ENCODE measurements around the gene DLGAP1.
"Not testable (repeated sequence)": the region's sequence is repeated elsewhere in the genome, so short reads cannot be mapped to it uniquely, and the experiment has no call there.

DLGAP1 gene

DNA sequence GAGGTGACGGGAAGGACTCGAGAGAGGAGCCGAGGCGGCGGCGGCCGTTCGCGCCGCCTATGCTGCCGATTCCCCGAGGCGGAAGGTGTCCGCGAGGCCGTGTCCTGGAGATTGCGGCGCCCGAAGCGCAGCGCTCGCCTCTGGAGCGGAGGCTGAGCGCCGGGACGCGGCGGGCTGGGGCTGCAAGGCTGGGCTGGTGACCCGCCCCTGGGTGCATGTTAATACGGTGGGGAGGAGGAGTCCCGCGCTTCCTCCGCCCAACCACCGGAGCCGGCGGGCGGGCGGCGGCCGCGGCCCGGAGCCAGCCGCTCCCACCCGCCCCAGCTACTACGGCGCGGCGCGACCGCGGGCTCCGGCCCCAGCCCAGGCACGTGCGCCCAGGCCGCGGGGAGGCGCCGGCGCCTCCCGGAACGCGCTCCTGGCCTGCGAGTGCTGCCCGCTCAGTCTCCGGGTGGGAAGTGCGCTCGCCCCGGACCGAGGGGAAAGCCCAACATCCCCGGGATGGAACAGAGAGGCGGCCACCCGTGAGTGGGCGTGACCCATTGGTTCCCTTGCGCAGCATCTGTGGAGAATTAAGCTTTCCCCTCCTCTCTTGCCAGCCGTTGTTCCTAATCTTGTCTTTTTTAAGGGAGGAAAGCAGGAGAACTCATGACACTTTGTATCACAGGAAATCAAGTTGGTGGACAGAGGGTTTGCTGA lies at the start of gene DLGAP1:
TSS of gene DLGAP1 (minus strand) at position 195 of the 699 bp plus-strand sequence.
- FAIRE-seq (no peak), DNase-seq (ENCODE audit: insufficient read length, low spot score) (no peak)

DNA sequence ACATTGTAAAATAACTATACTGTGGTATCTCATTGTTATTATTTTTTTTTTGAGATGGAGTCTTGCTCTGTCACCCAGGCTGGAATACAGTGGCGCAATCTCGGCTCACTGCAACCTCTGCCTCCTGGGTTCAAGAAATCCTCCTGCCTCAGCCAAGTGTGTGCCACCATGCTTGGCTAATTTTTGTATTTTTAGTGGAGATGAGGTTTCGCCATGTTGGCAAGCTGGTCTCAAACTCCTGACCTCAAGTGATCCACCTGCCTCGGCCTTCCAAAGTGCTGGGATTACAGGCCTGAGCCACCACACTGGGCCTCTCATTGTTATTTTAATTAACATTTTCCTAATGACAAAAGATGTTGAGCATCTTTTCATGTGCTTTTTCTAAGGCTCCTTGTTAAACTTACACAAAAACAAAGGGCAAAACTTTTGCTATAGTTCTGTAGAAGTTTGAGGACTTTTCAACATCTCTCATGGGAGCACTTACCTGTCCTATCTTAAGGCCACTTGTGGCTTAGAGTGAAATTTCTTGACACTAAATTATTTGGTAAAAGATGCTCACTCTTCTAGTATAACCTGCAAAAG lies 39.7 kb upstream of the DLGAP1 start:
- DNase-seq (ENCODE audit: insufficient read length, low spot score); FAIRE-seq: not testable (repeated sequence)

DNA sequence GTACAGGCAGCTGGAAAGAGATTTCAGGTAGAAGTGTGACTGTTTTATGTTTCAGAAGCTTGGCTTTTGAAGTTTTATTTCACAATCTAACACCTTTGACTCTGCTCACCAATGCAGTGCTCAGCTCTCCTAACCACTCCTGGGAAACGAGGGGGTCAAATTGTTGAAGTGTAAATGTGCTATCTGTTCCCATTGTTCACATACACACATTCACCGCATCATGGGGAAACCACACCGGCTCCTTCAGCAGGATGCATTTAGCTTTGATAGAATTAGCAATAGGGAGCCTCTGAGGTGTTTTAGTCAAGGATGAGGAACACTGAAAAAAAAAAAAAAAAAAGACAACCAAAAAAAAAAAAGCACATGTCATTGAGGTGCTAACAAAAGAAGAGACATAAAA lies 13.4 kb upstream of the DLGAP1 start:
- no peak for DNase-seq (ENCODE audit: insufficient read length, low spot score)
- FAIRE-seq, result no peak

DNA sequence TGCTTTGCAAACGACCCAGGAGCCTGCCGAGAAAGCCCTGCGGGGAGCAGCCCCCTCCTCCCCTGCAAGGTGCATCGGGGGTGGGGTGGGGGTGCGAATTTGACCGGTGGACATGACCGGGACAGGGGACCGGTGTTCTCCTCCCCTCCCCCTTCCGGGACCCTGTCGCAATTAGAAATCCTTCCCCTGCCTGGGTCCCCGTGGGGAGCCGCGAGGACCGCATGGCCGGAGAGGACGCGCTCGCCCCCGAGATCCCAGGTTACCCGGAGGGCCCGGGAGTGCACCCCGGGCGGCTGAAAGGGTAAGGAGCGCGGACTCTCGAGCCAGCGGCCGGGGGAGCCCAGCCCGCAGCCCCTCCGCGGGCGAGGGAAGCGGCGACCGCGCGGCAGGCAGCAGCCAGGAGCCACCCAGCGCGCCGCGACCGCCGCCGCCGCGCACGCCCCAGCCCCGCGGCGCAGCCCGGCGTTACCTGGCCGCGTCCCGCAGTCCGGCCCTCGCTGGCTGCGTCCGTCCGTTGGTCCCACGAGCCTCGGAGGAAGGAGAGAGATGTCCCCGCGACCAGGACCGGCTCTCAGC lies 482 bp downstream of the DLGAP1 start:
- no peak for DNase-seq (ENCODE audit: insufficient read length, low spot score)

DNA sequence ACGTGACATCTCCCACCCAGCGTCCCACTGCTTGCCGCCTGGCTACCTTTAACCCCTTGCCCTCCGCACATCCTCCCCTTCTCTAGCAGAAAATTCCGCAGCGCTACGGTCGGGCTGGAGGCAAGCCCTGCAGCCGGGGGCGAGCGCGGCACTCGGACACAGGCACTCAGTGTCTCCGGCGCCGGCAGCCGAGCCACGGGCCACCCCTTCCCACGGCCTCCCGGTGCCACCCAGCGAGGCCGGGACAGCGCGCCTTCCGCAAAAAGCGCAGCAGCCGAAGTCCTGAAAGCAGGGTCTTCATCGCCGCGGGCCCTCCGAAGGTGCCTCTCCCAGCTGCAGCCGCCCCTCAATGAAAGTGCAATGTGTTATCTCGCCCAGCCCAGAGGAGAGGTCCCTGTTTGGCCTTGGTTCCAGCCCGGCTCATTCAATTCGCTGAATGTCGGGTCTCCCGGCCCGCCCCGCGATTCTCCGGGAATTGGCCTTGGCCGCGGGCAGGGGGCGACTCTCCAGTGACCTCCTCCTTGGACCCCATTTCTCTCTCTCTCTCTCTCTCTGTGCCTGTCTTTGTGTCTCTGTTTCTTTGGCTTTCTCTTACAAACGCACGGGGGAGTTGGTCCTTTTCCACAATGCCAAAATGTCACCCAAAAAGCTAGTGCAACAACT lies 1.1 kb downstream of the DLGAP1 start:
- DNase-seq (ENCODE audit: insufficient read length, low spot score) (no peak), FAIRE-seq (no peak)

More for the DNA sequence above, 482 bp downstream of the DLGAP1 start:
- no peak for FAIRE-seq

DNA sequence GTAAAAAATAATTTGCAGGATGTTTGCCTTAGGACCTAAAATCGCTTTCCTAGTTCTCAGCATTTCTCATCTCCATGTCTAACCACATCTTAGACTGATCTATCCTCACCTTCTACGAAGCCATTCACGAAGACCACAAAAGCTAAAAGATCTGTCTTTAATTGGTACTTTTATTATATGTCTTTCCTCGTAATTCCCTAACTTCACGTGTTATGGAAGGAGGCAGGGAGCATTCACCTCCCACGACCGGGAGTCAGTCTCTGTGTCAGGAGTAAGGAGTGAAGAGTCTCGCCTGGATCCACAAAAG lies 1.6 kb downstream of the DLGAP1 start:
- no peak for FAIRE-seq
- DNase-seq (ENCODE audit: insufficient read length, low spot score), result no peak

DNA sequence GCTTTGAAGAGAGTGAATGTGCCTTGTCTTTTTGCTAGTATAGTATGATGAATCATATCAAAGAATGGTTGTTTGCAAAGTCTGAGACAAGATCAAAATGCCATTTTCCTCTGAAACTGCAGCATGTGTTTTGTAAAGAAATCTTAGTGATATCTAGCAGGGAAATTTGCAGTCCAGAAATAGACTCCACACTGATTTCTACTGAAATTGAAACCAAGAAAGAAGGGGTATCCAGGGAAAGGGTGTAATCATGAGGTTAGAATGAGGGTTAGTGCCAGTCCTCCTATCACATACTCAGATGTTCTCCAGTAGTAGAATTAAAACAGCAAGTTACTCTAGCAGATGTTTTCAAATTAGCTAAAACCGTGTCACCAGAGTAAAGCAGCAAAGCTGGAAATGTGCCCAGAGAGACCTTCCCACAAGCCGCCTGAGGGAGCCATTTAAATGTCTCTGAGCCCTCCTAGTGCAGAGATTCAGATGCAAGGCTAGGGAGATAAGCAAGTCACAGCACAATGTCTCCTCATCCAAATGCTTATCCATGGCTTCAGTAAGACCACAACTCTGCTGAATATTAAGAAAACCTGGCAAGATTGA lies 4.9 kb downstream of the DLGAP1 start:
- DNase-seq (ENCODE audit: insufficient read length, low spot score) (no peak), FAIRE-seq (no peak)

DNA sequence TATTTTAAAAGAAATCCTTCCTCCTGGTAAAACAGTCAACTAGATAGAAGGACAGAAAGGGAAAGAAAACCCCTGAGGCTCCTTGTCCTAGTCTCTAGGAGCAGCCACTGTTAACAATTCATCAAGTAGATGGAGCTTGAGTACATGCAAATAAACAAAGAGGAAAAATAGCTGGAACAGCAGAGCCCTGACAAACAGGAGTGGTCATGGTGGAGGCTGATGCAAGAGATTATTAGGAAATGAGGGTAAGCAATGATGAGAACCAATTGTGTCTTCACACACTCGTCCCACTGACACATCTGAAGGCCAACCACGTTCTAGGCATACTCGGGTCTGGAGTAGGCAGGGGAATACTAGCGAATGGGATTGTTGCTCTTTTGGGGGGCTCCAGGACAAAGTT lies 9.2 kb downstream of the DLGAP1 start:
- no peak for FAIRE-seq
- DNase-seq (ENCODE audit: insufficient read length, low spot score), result no peak

DNA sequence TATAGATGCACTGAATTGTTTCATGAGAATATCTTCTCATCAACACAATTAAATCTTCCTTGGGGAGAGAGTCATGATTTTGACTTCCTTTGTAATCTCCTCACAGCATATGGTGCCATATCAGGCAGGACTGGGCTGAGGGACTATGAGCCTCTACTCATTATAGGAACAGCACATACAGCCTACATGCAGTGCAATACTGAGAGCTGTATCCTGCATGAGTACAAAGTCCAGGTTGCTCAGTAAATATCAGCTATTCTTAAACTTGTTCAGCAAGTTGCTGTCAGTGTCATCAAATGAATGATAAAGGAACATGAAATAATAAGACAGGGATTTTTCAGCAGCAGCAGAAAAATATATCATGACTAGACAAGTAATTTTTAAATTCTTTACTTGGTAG lies 10.8 kb downstream of the DLGAP1 start:
- DNase-seq (ENCODE audit: insufficient read length, low spot score) (no peak), FAIRE-seq (no peak)

DNA sequence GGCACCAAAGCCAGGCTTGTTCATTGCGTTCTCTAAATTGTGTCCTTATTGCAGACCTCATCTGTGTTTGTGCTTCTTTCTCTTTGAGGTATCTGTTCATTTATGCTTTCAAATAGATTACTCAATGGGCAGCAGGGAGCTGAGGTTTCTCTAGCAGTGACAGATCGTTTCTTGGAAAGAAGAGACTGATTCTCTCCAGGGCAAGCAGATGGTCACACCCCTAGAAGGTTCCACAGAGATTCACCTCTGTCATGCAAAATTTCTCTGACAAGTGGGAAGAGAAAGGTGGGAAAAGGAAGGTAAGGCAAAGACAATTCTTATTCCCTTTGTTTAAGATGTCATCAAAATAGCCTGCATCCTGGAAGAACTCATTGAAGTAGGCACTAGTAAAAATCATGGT lies 14.0 kb downstream of the DLGAP1 start:
- DNase-seq (ENCODE audit: insufficient read length, low spot score) (no peak), FAIRE-seq (no peak)

DNA sequence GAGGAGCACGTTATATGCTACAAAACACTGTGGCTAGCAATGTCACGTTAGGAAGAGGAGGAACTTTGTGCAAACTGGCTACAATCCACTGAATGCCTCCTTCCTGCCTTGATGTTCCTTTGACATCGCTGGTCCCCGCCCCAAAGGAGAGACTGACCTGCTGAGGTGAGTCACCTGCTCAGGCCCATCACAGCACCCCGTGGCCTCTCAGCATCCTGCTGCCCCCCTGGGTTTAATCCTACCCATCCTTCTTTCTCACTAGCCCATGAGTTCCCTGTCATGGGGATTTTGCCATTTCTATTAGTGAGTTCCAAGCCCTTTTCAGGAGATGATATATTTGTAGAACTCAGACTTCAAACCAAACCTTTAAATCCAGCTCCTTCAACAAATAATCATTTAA lies 16.2 kb downstream of the DLGAP1 start:
- DNase-seq (ENCODE audit: insufficient read length, low spot score) (no peak), FAIRE-seq (no peak)

DNA sequence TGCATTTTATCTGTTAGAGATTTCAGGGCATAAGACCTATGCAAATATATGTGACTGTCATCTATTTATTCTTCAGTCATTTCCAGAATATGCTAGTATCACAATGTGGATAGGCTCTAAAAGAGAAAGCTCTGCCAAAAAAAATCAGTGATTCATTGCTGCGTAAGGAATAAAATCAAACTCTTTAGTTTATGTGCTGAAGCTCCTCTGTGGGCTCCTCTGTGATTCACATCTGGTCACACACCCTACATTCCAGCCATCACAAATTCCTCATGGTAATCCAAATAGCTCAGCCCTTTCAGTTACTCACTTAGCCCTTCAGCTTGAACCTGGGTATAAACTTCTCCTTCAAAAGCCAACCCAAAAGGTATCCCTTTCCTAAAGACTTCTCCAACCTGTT lies 21.4 kb downstream of the DLGAP1 start:
- DNase-seq (ENCODE audit: insufficient read length, low spot score), result no peak
- FAIRE-seq, result no peak

DNA sequence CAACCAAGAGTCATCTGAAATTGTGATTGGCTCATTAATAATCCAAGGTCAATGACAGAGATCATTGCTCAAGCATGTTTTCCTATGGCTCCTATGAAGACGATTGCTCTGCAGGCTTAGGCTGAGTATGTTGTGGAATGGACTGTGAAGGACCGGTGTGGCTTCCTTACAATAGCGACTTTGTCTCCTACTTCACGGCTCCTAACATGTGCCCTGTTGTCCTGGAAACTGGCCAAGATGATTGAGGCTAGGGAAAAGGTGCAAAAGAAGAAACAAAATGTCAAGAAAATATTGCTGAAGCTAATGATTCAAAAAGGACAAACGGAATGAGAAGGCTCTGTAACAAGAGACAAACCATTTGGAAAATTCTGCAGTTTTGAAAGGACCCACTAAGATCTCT lies 24.3 kb downstream of the DLGAP1 start:
- no peak for FAIRE-seq

DNA sequence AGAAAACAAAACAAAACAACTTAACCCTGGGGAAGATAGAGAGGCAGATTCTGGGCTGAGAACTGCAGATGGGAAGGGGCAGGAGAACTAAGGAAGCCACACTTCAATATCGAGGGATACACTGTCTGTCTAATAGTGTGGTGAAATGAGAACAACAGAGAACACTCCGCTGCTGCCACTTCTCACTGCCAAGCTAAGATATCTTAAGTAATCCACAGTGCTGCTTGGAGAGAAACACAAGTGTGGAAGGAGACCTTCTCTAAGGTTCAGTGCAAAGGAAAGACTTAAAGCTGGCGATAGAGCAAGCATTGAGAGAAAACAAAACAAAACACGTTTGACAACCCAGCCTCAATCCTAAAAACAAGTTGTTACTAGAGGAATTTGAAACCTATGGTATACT lies 37.4 kb downstream of the DLGAP1 start:
- no peak for FAIRE-seq
- DNase-seq (ENCODE audit: insufficient read length, low spot score), result no peak

More for the DNA sequence above, 24.3 kb downstream of the DLGAP1 start:
- no peak for DNase-seq (ENCODE audit: insufficient read length, low spot score)

DNA sequence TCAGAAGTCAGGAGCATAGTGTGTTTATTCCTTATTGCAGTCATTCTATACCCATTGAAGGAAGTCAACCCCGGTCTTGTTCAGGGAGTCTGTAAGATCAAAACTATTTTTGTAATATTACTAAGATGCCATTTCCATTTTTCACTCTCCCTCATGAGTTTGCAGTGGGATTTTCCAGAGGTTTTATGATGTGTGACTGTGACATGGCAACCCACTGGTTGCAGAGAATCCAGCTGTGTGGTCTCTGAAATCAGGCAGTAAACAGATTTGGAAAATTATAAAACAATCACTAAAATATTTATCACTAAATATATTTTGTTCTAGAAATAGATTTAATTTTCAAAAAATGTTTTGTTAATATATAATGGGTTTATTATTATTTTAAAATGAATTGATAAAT lies 38.1 kb downstream of the DLGAP1 start:
- no peak for FAIRE-seq

DNA sequence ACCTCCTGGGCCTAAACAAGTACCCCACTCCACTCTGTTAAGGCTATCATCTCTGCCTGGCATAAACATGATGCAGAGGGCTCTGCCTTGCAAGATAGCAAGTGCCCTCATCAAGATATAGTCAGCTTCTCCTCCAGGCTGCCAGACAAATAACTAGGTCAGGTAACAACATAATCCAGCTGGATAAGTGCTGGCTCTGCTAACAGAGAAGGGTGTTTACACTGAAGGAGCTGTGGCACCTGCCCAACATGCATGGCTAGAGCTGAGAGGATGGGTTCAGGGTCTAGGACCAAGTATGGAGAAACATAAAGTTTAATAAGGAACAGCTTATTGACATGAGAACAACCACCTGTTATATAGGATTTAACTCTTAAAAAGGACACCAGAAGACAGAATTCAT lies 42.8 kb downstream of the DLGAP1 start:
- DNase-seq (ENCODE audit: insufficient read length, low spot score) (no peak), FAIRE-seq (no peak)

More for the DNA sequence above, 38.1 kb downstream of the DLGAP1 start:
- DNase-seq (ENCODE audit: insufficient read length, low spot score), result no peak

DNA sequence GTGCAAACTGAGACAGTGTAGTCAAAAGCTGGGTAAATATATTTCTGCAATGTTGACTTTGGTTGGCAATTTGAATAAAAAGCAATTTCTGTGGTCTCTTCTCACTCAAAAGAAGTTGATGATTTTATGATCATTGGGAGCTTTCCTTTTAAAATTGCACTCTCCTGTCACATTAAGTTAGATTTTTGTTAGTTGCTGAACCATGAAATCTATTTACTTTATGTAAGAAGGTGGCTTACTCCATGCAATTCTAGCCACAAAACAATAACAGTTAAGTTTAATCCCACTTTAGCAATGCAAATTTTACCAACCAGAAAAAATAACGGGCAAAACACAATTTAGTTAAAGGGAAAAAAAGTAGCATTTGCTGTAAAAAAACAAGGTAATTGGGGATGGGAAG lies 48.3 kb downstream of the DLGAP1 start:
- no peak for FAIRE-seq

DNA sequence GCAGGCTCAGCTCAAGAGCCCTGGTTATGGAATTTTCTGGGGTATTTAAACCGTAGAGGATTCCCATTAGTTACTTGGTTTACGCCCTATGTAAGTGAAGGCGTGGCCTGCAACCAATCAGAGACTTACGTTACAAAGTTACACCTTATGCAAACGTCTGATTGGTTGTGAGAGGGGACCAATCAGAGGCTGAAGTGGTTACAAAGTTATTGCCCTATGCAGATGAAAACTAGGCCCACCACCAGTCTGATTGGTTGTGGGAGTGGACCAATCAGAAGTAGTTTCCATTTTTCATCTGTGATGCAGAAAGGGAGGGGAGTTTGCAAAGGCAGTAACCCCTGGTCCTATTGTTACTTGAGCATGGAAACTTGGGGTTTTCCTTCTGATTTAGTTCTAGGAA lies 49.1 kb downstream of the DLGAP1 start:
- DNase-seq (ENCODE audit: insufficient read length, low spot score) (no peak), FAIRE-seq (no peak)

More for the DNA sequence above, 48.3 kb downstream of the DLGAP1 start:
- no peak for DNase-seq (ENCODE audit: insufficient read length, low spot score)

DNA sequence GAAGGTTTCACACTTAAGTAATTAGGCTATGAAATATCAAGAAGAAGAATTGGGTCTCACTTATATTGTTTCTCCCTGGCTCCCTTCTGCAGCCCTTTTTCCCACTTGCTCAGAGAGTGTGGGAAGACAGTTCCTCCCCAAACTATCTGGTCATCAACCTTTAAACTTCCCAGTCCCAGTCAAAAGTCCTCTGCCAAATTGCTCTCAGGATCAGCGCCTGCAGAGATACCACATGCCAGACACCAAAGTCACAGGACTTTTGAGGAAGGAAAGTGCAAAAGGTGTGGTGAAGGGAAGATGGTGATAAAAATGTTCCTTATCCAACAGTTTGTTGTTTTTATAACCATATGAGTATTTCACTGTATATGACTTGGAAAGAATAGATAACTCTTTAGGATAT lies 51.3 kb downstream of the DLGAP1 start:
- no peak for DNase-seq (ENCODE audit: insufficient read length, low spot score)
- FAIRE-seq, result no peak

DNA sequence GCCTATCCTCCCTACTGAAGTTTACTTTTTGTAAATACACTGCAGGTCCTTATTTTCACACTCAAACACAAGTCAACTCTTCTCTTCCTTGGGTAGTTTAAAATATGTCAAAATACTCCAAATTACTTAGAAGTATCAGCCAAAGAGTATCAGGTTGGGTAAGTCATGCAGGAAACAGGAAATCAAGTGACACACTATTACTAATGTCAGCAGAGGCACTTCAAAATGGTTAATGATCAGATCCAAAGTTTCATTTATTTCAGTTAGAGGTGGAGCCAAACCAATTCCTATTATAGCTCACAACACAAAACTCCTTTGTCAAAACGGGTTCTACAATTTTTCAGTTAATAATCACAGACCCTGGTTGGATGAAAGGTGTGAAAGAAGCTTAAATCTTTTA lies 54.2 kb downstream of the DLGAP1 start:
- DNase-seq (ENCODE audit: insufficient read length, low spot score), result no peak
- no peak for FAIRE-seq

DNA sequence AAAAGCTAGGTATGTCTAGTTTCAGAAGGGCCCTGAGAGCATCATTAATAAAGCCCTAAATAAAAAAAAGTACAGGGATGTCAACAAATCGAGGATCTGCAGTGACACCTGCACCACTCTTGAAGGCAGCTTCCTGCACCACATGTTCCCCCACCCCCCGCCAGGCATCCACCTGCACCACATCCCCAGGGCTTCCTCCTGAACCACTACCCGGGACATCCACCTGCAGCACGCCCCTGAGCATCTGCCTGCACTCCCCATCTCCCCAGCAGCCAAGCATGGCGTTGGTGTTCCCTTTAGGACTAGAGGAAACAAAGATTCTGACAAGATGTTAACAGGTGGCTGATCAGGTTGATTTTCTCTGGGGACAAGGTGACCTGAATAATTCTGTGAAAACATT lies 55.2 kb downstream of the DLGAP1 start:
- DNase-seq (ENCODE audit: insufficient read length, low spot score) (no peak), FAIRE-seq (no peak)

DNA sequence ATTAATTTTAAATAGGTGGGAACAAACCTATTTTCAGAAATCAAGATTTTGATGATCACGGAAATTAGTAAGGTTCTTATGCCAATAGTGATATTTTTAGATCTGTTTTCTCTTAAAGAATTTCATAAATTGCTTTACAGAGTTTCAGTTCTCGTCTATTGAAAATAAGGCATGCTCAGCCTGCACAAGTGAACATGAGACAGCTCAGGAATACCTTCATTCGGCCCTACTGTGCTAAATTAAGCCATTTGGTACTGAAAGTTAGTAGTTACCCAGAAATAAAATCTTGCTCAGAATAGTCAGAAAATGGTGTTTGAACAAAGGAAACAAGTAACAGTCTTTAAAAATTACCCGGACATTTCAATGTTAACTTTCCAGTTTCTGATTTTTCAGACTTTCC lies 60.4 kb downstream of the DLGAP1 start:
- FAIRE-seq, result no peak

More for the DNA sequence above, 60.4 kb downstream of the DLGAP1 start:
- DNase-seq (ENCODE audit: insufficient read length, low spot score), result no peak

Data from GM19239 (cell line).